VCaP (cell line): ENCODE results near the gene PHLDA2.

Source experiments
- H3K27ac ChIP-seq: fragments of 450-650 bp; 2 replicates; pipeline ENCODE4 v1.5.1; 2017
- TF ChIP-seq, protein P1 (sequence below): fragments of 450-650 bp; conservative IDR thresholded peaks from 2 replicates; pipeline ENCODE4 v1.5.1; 2017; ENCODE audit warnings: mild to moderate bottlenecking, moderate library complexity

PHLDA2 gene

DNA sequence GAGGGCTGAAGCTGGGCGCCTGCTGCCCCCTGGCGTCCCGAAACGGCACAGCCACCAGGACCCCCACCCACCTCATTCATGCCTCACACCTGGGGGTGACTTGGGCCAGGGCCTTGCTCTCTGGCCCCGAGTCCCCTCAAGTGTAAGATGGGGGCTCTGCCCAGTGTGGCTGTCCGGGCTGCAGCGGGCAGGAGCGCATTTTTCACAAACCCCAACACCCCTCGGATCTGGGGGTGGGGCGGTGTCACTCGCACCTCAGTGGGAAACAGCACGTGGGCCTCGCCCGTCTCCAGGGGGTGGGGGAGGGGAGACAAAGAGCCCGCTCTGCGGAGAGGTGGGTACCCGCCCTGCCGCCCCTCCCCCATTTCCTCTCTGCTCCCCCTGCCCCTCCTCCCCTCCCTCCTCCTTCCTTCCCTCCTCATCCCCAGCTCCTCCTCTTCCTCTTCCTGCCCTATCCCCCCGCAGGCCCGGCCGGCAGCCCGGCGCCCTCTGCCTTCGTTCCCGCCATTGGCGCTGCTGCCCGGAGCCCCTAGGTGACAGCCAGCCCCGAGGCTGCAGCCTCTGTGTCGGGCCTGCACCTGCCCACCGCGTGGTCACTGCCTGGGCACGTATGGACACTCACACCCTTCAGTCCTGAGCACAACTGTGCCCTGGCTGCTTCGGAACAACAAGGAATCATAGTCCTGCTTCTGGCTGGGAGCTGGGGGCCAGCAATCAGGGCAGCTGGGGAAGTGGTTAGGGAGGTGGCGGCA is 36.8 kb downstream of the PHLDA2 start:
- TF ChIP-seq, protein P1, sequence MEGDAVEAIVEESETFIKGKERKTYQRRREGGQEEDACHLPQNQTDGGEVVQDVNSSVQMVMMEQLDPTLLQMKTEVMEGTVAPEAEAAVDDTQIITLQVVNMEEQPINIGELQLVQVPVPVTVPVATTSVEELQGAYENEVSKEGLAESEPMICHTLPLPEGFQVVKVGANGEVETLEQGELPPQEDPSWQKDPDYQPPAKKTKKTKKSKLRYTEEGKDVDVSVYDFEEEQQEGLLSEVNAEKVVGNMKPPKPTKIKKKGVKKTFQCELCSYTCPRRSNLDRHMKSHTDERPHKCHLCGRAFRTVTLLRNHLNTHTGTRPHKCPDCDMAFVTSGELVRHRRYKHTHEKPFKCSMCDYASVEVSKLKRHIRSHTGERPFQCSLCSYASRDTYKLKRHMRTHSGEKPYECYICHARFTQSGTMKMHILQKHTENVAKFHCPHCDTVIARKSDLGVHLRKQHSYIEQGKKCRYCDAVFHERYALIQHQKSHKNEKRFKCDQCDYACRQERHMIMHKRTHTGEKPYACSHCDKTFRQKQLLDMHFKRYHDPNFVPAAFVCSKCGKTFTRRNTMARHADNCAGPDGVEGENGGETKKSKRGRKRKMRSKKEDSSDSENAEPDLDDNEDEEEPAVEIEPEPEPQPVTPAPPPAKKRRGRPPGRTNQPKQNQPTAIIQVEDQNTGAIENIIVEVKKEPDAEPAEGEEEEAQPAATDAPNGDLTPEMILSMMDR, result peak; percentile 95
- peak overlapping the region; percentile 82 for H3K27ac ChIP-seq

DNA sequence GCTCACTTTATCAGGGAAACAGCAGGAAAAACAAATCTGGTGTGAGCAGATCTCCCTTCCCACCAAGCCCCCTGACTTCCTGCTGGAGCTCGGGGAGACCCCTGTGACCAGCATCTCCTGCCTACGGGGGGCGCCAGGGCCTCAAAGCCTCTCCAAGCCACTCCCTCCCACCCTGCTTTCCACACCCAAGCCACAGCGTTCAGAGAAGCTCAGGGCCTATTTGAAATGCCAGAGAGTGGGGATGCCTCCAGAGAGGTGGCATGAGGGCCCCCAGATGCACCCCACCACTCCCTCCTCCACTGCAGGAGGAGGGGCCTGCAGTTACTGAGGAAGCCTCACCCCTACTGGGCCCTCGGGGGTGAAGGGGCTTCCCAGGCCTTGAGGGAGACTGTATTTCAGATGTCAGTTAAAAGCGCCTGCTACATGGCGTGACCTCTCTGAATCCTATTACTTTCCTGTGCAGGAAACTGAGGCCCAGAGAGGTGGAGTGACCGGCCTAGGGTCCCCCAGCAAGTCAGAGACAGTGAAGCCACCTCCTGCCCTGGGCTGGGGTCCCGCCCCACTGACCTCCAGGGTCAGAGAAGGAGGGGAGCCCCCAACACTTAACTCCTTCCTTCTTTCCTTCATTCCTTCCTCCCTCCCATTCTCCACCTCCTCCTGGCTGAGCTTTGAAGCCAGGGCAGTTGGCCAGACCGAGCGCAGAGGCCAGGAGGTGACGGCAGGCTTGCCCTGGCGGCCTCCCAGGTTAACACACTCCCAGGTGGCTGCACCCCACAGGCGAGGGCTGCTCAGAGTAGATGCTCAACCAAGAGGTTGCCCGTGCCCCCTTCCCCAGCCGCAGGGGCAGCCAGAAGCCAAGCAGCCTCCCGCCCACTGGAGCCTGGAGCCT is 37.6 kb downstream of the PHLDA2 start:
- H3K27ac ChIP-seq, result peak overlapping the region; percentile 82
- TF ChIP-seq, protein P1, result no peak

DNA sequence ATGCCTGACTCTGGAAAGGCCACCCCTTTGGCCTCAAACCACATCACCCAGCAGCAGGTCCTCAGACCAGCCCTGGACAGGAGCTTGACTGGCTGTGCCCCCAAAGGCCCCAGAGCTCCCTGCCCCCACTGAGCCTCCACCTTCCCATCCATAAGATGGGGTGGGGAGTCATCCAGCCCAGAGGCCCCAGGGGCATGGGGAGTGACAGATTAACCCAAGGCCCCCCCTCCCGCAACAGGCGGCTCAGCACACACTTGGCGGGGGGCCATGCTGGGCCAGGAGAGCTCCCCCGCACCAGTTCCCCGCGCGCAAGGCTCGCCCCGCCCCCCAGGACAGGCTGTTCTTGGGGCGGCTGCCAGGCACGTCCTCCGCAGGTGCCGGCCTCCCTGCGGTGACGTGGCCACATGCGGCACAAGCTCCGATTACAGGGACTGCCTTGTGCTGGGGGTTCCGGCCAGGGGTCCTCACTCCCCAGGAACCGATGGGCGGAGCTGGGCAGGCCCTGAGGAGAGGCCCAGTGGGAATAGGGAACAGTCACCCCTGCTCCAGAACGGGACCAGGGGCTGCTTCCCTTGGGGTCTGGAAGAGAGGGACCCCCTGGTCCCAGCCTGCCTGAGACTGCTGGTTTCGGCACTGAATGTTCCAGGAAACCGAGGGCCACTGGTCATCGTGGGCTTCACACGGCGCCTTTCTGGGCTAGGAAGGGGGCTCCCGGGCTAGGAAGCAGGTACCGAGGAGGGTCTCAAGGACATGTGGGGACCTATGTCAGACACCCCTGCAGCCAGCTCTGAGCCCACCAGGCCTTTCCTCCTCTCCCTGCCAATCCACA is 38.5 kb downstream of the PHLDA2 start:
- H3K27ac ChIP-seq, result peak overlapping the region; percentile 82; the same call in 1 of the 2 replicates
- TF ChIP-seq, protein P1, result no peak

DNA sequence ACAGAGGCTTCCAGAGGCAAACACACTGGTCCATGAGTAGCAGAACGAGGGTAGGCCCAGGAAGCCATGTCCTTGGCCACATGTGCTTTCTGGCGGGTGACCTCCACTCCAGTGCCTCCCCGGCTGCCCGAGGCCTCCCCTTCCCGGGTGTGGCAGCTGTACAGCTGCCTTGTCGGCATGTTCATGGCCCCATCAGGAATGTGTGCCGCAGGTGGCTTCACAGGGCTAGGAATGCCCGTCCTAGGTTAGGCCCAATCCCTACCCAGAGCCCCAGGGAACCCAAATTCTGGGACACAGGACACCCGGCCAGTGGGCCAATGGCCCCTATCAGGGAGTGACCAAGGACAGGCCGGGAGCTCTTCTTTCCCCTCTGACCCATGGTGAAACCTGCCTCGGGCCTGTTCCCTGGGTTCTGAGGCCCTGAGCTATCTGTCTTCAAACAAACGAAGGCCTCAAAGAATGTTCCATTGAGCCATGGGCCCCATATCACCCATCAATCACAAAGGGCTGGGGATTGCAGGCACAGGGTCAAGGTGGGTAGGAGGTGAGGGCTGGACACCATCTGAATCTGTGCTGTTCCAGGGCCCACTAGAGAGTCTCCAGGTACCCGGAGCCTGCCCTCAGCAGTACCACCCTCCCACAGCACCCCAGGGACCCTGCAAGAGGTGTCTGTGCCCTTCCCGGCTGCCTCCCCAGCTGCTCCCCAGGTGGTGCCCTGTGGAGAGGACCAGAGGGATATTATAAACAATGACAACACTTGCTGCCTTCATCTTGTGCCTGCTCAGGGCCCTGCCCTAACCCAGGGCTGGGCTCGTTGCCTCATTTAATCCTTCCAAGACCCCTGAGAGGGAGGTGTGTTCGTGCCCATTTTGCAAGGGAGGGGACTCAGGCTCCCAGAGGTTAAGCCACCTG is 39.6 kb downstream of the PHLDA2 start:
- H3K27ac ChIP-seq, result peak overlapping the region; percentile 82; the same call in 1 of the 2 replicates
- TF ChIP-seq, protein P1, result no peak

DNA sequence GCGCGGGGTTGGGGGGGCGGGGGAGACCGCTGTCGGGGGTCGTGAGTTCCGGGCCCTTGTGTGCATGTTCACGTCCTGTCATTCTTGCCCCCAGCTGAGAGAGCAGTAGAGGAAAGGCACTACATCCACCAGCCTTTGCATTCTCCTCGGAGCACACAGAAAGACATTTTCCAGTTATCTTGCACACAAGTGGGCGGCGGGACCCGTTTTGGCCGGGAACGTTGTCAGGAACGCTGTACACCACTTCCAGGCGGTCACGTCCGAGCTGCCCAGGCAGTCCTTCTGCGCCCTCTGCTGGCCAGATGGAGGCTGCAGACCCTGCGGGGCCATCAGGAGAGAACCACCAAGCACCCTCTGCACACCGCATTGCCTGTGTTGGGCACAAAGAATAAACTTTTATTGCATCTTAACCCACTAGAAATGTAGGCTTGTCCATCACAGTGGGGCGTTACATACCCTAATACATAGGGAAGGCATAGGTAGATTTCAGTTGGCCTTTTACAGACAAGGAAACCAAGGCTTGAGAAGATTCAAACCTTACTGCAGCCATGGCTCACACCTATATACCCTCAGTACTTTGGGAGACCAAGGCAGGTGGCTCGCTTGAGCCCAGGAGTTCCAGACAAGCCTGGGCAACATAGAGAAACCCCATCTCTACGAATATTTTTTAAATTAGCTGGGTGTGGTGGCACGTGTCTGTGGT is 40.8 kb downstream of the PHLDA2 start:
- TF ChIP-seq, protein P1, result peak; percentile 98
- H3K27ac ChIP-seq, result no peak overlapping the region

DNA sequence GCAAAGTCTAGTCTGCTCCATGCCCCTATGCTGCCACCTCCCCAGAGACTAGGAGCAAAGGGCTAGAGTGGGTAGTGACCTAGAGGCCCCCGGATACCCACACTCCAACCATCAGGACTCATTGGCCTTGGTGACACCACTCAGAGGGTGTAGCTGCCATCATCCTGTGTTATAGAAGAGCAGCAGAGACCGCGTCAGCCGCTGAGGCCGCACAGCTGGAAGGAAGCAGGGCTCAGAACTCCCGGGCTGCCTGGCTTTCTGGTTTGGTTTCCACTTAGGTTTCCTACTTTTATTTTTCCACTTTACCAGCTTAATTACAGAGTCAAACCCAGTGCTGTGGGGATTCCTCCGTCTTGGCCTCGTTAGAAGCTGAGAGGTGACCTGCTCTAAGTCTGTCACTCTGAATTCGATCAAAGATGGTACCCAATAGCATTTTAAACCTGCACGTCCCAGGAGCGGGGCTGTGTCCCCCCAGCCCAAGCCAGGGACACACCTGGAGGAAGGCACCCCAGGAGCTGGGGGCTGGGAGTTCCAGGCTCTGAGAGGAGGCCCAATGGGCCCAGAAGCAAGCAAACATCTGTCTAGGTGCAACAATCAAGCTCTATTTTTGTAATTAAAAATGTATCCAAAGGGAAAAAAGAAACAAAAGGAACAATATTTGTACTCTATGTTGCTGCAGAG is 41.6 kb downstream of the PHLDA2 start:
- no peak overlapping the region for H3K27ac ChIP-seq
- TF ChIP-seq, protein P1, result no peak
